BJ (cell line): Measurements from ENCODE around the gene CFAP58. TPM values are rescaled to one million over a fixed set of nuclear protein-coding genes. Genes with fewer than 3 reads are reported as not detected.

Experiments used
- CTCF ChIA-PET: fragments of 350-600 bp; formaldehyde crosslinking; extraction: SDS; loops from one replicate; lab custom pipeline; 2021; ENCODE audit warnings: antibody characterized with exemption, inconsistent platforms; lab: Yijun Ruan, JAX
- POLR2A ChIA-PET: fragments of 300-600 bp; sonication (Branson Sonifier 250); formaldehyde crosslinking; extraction: SDS; loops from one replicate; lab custom pipeline; 2021; ENCODE audit warnings: antibody characterized with exemption; lab: Charles Lee
- DNase-seq: peaks from one replicate; pipeline ENCODE4 v3.0.0-alpha.2; 2011; ENCODE audit warnings: low read depth
- H3K27me3 ChIP-seq: 2 replicates; pipeline ENCODE4 v1.6.0; 2011; ENCODE audit warnings: low read length; ENCODE audit not compliant: control insufficient read depth, insufficient read depth
- H3K36me3 ChIP-seq: 2 replicates; pipeline ENCODE4 v1.5.1; 2011; ENCODE audit warnings: low read length; ENCODE audit not compliant: control insufficient read depth, insufficient read depth
- H3K4me3 ChIP-seq: 2 replicates; pipeline ENCODE4 v1.5.1; 2011; ENCODE audit warnings: low read depth, mild to moderate bottlenecking, control low read depth, low read length
- polyA plus RNA-seq: library from polyadenylated mRNA; depleted of rRNA; stranded (reverse); fragments of >200 nt; gene quantifications from 2 replicates; pipeline ENCODE4 v1.2.3, GENCODE V29; 2011
- TF ChIP-seq, protein P1 (sequence below): IDR thresholded peaks from 2 replicates; pipeline ENCODE4 v1.5.1; 2011; ENCODE audit warnings: low read depth, mild to moderate bottlenecking, control low read depth, inconsistent platforms, low read length, moderate library complexity; ENCODE audit not compliant: insufficient read depth

CFAP58 gene
- polyA plus RNA-seq, 1 experiment: 0.23 TPM

DNA sequence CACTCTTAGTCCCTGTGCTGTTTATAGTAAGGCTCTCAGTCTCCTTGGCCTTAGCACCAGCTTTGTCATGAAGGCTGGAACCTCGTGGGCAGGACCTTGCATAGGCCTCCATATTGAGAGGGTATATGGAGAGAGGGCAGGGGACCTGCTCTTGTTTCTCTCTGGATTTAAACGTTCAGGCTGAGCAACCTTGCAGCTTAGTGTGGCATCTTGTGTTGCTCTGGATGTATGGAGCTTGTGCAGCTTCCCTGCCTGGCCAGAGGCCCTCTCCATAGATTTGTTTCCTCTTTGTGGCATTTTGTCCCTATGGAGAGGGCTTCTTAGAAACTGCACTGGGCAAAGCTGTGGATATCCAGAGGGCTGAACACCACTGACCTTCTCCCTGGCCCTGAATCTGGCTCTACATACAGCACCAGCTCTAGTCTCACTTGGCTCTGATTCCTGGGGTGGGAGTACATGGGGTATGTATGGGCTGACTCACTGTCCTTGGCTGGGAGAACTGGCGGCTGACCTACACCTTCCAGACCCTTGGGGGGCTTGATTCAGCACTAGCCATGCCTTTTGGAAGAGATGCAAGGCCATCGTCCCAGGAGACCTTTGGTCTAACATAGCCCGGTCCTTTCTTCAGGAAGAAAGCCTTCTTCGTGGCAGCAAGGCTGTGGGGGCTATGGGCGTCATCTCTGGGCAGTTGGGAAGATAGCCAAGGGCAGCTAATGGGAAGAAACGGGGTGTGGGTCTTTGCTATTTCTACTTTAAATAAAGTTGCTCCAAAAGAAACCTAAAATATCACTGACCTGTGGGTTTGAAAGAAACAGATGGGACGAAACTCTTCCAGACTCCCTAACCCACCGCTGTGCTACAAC, 45.8 kb upstream of the CFAP58 start:
- ChIA-PET POLR2A (no interaction called here), CTCF (interaction anchor here (0.8 to 6.9 kb wide), 8 partner anchors 9 to 46 kb away, joined by 3 to 101 read pairs (median 20); partner anchors contain the start of genes CFAP58 and ITPRIP)
- Histone ChIP-seq H3K4me3 (no peak overlapping the region), H3K27me3 (no peaks in the 10 kb centered on the region), H3K36me3 (peaks cover 3% of the 10 kb centered on the region)
- TF ChIP-seq, protein P1, sequence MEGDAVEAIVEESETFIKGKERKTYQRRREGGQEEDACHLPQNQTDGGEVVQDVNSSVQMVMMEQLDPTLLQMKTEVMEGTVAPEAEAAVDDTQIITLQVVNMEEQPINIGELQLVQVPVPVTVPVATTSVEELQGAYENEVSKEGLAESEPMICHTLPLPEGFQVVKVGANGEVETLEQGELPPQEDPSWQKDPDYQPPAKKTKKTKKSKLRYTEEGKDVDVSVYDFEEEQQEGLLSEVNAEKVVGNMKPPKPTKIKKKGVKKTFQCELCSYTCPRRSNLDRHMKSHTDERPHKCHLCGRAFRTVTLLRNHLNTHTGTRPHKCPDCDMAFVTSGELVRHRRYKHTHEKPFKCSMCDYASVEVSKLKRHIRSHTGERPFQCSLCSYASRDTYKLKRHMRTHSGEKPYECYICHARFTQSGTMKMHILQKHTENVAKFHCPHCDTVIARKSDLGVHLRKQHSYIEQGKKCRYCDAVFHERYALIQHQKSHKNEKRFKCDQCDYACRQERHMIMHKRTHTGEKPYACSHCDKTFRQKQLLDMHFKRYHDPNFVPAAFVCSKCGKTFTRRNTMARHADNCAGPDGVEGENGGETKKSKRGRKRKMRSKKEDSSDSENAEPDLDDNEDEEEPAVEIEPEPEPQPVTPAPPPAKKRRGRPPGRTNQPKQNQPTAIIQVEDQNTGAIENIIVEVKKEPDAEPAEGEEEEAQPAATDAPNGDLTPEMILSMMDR: no peak
- DNase-seq: no peak

DNA sequence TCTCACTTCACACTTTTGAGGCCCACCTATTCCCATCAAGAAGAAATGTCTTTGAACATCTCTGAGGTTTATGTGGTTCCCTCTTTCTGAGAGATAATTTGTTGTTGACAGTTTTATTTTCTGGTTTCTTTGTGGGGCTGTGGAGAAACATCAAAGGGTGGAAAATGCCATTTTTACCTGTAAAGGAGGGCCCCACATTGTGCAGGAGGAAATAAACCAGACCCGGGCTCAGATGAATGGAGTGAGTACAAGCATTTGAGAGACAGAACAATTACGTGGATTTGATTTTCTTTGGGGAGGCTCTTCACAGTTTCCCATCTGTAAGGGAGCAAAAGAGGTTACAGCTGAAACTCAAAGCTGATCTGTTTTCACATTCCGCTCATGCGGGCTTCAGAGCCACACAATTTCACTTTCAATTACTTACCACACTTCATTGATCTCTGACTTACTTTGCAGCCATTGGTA, 45.2 kb upstream of the CFAP58 start:
- no peak for DNase-seq
- H3K27me3 ChIP-seq: no peaks in the 10 kb centered on the region
- ChIA-PET POLR2A (no interaction called here), CTCF (interaction anchor here (4.1 to 6.9 kb wide), 3 partner anchors 15 to 42 kb away, joined by 30 to 101 read pairs (median 92); no protein-coding TSS in a partner anchor)
- H3K36me3 ChIP-seq: peaks cover 10% of the 10 kb centered on the region
- TF ChIP-seq, protein P1: no peak
- no peak overlapping the region for H3K4me3 ChIP-seq

DNA sequence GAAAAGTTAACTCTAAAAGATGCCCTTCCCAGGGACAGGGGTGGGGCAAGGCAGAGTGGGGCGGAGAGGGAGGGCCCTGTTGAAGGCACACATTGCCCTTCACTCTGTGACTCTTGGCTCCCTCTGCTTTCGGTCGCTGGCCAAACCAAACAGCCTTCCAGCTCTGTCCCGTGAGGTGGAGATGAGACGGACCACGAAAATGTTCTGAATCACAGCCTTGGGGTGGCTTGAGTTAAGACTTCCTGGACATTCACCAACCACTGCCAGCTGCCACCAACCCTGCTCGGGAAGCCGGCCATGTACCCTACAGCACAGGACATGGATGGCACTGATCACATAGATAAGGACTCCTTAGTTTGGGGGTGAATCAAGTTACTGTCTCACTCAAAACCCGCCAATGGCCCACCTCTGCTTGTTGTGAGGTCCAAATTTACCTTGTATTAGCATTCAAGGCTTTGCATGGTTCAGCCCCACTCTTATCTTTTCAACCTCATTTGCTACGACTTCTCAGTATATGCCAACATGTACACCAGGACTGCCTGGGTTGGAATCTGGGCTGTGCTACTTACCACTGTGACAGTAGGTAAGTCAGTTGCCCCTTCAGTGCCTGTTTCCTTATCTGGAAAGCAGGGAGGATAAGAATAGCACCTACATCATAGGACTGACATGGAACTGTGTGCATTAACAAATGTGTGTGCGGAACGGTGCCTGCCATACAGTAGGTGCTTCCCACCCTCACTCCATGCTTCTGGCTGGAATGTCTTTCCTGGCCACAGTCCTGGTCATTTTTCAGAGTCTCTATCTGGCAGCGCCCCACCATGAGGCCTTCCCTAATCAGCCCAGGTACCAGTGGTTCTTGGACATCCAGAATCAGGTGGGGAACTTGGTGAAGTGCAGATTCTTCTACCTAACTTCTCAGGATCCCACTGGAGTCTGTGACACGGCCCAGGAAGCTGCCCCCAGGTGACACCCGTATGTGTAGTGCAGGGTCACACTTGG, 43.4 kb upstream of the CFAP58 start:
- H3K4me3 ChIP-seq: no peak overlapping the region
- CTCF ChIA-PET: interaction anchor here (0.7 to 4.1 kb wide), 9 partner anchors 9 to 43 kb away, joined by 3 to 30 read pairs (median 4); partner anchors contain the start of genes CFAP58 and ITPRIP
- TF ChIP-seq, protein P1: no peak
- DNase-seq: no peak
- POLR2A ChIA-PET: no interaction called here
- peaks cover 27% of the 10 kb centered on the region for H3K36me3 ChIP-seq
- no peaks in the 10 kb centered on the region for H3K27me3 ChIP-seq

DNA sequence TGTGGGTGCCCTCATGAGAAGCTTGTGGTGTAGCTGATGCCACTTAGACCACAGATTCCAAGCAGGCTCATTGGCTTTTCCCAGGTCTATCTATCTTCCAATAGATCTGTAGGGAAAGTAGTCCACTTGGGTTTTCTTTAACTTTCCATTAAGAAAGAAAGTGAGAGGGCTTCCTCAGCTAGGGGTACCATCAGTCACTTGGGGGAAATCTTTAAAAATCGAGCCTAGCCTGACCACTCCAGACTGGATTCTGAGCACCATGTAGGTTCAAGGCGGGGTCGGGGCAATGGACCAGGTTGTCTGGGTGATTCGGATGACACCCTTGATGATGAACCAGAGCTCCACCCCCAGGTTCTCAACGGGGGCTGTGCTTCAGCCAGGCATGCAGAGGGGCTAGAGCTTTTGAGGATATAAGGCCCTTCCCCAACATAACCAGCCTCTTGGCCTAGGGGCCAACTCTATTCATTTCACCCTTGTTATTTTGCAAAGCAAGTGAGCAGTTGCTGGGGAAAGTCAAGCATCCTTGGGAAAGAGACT, 42.4 kb upstream of the CFAP58 start:
- Histone ChIP-seq H3K27me3 (no peaks in the 10 kb centered on the region), H3K4me3 (no peak overlapping the region), H3K36me3 (peaks cover 34% of the 10 kb centered on the region)
- POLR2A ChIA-PET: no interaction called here
- TF ChIP-seq, protein P1: no peak
- CTCF ChIA-PET: interaction anchor here (0.7 to 4.1 kb wide), 6 partner anchors 11 to 39 kb away, joined by 3 to 30 read pairs (median 7); partner anchors contain the start of gene ITPRIP
- DNase-seq: no peak
